ENCODE data around the gene BMX.

The BMX gene

DNA sequence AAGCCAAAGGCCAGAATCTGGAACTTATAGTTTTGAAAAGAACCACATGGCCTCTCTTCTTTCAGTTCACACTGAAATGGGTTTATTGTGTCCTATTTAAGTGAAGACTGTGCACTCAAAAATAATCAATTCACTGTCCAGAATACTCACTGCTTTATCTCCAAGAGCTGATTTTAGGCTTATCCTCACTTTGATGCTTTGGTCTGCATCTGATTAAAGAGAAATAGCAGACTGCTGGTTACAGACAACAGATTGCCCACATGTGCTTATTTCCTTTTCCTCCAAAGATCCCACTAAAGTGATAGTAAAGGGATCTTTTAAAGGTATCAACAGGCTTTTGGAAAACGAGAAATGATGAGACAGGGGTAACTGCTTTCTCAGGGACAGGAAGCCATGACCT lies 69.5 kb downstream of the BMX start:
- no peak for DNase-seq (ENCODE audit: low spot score)

DNA sequence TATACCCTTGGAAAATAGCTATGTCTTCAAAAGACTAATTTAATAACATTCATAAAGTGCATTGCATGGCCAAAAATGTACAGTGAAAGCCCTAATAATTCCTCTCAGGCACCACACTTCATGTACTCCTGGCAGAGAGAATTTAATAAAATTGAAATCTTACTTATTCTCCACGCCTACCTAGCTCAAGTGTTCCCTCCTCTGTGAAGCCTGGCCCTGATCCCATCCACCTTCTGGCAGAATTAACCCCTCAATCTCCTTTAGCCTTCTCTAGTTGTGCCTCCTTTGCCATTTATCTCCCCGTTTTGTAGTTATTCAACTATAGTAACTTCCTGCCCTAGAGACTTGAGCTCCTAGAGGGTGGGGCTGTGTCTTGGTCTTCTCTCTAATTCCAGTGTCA lies 73.4 kb downstream of the BMX start:
- no peak for DNase-seq (ENCODE audit: low spot score)

DNA sequence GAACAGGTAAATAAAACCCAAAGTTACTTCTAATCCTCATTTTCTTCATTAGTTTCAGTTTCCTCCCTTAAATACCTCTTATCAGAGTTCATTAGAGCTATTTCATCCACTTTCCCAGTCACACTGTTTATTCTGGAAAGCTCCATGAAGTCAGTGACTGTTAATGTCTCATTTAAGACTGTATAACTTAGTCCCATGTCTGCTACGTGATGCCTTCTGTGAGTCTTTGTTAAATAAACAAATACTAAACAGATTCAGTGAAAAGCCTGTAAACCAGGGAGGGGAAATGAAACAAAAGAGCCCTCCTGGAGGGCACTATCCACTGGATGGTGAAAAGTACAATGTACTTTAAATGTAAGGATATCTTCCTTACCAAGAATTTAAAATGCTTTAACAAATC lies 75.4 kb downstream of the BMX start:
- DNase-seq (ENCODE audit: low spot score) = no peak

DNA sequence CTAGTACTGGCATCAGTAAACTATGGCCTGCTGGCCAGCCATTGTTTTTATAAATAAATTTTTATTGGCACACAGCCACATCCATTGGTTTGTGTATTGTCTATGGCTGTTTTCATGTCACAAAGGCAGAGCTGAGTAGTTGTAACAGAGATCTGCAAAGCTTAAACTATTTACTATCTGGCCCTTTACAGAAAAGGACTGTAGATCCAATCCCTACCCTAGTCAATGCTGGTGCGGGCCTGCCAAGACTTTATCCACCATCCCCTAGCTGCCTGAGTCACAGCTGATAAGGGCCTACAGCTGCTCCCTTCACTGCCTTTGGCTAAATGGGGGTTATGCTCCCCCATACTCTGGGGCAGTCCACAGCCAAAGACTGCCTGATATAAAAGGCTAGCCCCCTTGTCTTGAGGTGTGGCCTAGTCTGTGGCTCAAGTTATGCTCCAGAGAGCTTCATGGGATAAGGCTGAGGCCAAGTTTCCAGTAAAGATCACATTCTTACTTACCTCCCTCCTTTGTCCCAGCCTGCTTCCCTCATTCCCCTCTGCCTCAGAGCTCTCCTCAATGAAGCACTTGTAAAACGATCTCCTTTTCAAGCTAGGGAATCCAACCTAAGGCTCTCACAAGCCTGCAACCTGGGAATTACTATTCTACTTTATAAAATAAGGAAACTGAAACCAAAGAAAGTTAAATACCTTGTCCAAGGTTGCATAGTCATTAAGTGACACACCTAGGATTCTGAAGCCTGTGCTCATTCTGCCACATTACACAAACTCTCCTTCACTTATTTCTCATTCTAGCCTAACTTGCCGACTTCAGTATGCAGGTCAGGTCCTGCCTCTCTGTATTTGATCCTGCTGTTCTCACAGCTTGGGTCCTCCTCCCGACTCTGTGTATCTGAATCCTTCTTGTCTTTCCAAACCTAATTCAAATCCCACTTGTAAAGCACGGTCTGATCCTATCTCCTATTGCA lies 79.5 kb downstream of the BMX start:
- DNase-seq (ENCODE audit: low spot score) = no peak

DNA sequence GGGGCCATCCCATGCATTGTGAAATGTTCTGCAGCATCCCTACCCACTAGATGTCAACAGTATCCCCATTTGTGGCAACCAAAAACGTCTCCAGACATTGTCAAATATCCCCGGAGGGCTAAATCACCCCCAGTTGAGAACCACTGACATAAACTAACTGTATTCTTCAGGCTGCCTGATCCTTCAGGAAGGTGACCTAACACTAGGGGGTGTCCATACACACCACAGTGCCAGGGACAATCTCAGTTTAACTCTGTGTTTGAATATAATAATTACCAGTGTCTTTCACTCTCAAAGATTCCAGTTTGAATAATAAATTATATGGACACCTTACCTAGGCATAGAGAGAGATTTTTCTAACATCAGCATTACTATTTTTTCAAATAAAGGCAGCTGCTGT lies 93.8 kb downstream of the BMX start:
- DNase-seq (ENCODE audit: low spot score) = no peak

DNA sequence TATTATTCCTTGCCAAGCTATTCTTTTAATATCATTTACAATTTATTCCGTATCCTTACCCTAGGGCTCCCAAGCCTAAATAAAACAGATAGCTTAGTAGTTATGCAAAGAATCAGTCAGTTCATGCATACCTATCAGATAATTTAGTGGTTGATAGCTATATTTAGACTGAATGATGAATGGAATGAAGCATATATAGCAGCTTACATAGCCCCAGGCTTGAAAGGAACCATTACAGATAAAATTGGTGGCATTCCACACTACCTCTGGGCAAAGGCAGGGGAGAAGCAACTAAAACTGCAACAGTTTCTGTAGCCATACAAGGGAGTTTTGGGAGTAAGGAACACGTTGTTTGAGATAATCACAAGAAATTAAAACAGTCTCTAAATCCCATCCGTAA lies 97.4 kb downstream of the BMX start:
- DNase-seq (ENCODE audit: low spot score) = no peak

DNA sequence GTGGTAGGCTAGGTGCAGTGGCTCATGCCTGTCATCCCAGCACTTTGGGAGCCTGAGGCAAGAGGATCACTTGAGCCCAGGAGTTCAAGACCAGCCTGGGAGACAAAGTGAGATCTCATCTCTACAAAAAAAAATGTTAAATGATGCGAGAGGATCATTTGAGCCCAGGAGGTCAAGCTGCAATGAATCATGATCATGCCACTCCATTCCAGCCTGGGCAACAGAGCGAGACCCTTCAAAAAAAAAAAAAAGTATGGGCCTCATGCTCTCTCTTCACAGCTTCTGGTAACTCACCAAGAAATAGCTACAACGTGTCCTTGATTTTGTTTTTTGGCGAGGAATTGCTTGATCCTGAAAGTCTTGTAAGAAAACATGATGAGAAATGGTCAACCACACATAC lies 98.9 kb downstream of the BMX start:
- DNase-seq (ENCODE audit: low spot score) = no peak

DNA sequence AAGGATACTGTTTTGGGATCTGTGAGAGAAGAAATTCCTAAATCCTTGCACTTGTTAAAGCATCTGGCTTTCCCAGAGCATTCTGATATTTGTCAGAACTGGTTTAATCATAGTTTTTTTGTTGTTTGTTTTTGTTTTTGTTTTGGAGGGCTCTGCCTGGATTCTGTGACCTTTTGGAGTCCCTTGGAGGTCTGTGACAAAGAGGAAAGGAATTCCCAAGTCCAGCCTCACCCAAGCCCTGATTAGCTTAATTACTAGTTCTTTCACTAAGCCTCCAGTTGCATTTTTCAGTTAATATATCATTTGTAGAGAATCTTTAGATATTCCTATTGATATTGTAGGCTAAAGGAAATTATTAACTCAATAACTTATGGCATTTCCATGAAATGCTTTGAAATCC lies 99.4 kb downstream of the BMX start:
- no peak for DNase-seq (ENCODE audit: low spot score)

DNA sequence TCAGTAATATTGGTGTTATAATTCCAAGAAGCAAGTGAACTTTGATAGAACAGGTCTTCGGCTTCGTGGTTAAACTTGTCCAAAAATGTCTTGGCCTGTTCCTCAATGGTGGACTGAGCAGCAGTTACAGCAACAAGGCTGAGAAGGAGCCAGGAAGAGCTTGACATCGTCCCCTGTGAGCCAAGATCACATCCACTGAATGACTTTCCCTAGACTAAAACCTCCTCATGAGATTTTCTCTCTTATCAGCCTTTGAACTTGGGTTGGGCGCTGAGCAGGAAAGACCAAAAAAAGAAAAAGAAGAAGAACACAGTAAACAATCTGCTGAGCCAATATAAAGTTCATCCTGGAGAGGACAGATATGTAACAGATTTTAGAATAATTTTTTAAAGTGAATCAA lies 100.1 kb downstream of the BMX start, which contains the start of gene ACE2:
Gene ACE2, minus strand, starts transcription at position 216 of the 400 bp plus-strand sequence. Its CDS starts 49 bp downstream, at position 167.
- no peak for DNase-seq (ENCODE audit: low spot score)

DNA sequence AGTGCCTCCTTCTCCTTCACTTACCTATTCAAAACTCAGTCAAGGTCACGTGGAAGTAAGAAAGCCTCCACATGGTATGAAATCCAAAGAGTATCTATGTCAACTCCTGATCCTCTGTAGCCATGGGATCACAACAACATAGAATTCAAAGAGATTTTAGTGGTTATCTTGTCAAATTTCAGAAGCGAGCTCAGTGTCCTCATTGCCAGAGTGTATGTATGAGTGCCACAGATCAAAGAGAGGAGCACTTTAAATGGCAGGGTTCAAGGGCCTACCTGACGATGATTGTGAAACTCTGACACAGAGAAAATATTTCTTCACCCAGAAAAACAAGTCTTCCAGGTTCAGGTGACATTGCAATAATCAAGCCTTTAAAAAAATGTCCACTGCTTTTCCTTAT lies 101.3 kb downstream of the BMX start:
- DNase-seq (ENCODE audit: low spot score) = no peak

DNA sequence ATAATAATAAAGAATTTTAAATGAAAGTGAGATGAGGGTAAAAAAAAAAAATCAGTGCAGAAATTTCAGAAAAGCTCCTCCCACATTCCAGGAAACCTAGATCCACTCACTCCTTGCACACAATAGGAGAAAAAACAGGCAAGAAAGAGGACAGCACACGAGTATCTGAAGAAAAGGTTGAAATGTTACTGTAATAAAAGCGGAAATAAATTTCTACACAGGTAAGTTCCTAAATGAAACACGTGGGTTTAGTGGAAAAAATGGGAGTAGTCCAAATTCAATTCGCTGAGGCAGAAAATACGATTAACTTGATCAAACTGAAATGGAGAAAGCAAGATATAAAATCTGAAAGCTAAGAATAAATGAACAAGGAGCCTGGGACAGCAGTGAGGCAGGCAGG lies 102.2 kb downstream of the BMX start:
- no peak for DNase-seq (ENCODE audit: low spot score)

DNA sequence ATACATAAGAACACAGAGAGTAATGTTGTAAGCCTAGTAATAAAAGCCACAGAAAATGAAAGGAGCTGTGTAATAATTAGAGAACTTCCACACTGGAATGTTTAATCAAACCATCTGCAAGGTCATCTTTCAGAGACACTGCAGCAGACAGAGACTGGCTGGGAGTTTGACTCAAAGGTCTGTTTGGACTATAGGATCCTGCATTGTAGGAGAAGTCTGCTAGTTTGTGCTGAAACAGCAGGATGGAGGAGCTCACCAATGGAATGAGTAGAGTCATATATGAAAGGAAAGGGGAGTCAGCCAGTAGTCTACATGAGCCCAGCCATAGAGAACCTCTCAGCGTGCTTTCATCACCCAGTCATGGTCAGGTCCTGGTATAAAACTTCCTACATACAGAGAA lies 104.6 kb downstream of the BMX start:
- no peak for DNase-seq (ENCODE audit: low spot score)

All from D341Med (cell line).